Skeletal muscle tissue (tissue), 4 donors: ENCODE measurements around the gene CADPS. TPM values are rescaled to one million over a fixed set of nuclear protein-coding genes. Genes with fewer than 3 reads are reported as not detected.

Experiments
- H3K27ac ChIP-seq: one replicate; pipeline ENCODE4 v1.7.0; 2013; ENCODE audit warnings: mild to moderate bottlenecking, low read depth, low read length, inconsistent platforms
- H3K27me3 ChIP-seq, 3 donors: one replicate each; pipeline ENCODE4 v1.7.0; 2013; ENCODE audit warnings: low read length in 3 of 3; ENCODE audit not compliant: control insufficient read depth in 3 of 3, insufficient read depth in 3 of 3
- H3K36me3 ChIP-seq, 3 donors: one replicate each; pipeline ENCODE4 v1.7.0; 2013; ENCODE audit warnings: low read length in 3 of 3; ENCODE audit not compliant: control insufficient read depth in 3 of 3, insufficient read depth in 3 of 3
- H3K4me1 ChIP-seq, 3 donors: one replicate each; pipeline ENCODE4 v1.7.0; 2013; ENCODE audit warnings: low read length in 3 of 3, mild to moderate bottlenecking in 3 of 3; ENCODE audit not compliant: control insufficient read depth in 3 of 3, insufficient read depth in 3 of 3
- H3K4me3 ChIP-seq, 3 donors: one replicate each; pipeline ENCODE4 v1.7.0; 2013; ENCODE audit warnings: low read length in 3 of 3
- H3K9ac ChIP-seq, 3 donors: one replicate each; pipeline ENCODE4 v1.7.0; 2013; ENCODE audit warnings: low read length in 3 of 3, mild to moderate bottlenecking in 3 of 3, moderate library complexity in 2 of 3, low read depth in 1 of 3
- H3K9me3 ChIP-seq, 3 donors: one replicate each; pipeline ENCODE4 v1.7.0; 2013; ENCODE audit warnings: low read length in 3 of 3; ENCODE audit not compliant: control insufficient read depth in 3 of 3
- total RNA-seq: library from RNA; depleted of rRNA; stranded (reverse); fragments of >200 nt; gene quantifications from one replicate; pipeline ENCODE4 v1.2.3, GENCODE V29; 2014
- donor health status: Osteomylitis.

Gene CADPS
- total RNA-seq, 1 donor from 2014 or later = 1.0 TPM

DNA sequence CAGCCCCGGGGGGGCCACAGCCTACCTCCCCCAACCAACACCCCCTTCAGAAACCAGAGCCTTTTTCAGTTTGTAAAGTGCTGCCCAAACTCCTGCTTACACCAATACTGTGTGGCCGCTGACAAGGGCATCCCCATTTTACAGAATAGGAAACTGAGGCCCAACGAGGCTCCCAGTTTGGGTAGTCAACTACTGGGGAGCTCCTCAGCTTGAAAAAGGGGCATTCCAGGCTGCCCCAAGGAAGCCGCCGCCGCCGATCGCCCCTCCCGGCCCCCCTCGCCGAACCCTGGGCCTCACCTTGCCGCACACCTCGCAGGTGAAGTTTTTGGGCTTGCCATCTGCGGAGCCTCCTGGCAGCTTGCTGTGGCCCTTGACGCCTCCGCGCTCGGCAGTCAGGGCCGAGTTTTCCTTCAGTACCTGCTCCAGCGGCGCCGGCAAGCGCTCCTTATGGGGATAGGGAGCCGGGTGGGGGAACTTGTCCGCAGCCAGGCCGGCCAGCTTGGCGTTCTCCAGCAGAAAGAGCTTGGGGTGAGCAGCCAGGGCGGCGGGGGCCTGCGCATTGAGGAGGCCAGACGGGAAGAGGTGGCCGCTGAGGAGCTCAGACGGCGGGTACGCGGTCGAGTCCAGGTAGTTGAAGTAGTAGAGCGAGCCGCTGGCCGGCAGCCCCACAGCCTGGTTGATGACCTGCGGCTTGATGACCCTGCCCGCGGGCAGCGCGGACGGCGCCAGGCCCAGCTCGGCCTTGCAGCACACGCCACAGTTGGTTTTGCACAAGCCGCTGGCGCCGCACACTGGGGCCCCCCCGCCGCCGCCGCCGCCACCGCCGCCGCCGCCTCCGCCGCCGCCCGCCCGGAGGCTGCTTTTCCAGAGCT is 503.3 kb downstream of the CADPS start:
- Histone ChIP-seq H3K9ac (no peak overlapping the region), H3K27ac (no peak overlapping the region), H3K4me3 (peak overlapping the region in 2 of 3 donors; percentile 29 to 36), H3K4me1 (peaks cover 18 to 40% (median 37%) of the 10 kb centered on the region in 3 donors), H3K36me3 (no peaks in the 10 kb centered on the region), H3K9me3 (no peaks in the 10 kb centered on the region), H3K27me3 (peaks cover 88 to 97% (median 94%) of the 10 kb centered on the region in 3 donors)

DNA sequence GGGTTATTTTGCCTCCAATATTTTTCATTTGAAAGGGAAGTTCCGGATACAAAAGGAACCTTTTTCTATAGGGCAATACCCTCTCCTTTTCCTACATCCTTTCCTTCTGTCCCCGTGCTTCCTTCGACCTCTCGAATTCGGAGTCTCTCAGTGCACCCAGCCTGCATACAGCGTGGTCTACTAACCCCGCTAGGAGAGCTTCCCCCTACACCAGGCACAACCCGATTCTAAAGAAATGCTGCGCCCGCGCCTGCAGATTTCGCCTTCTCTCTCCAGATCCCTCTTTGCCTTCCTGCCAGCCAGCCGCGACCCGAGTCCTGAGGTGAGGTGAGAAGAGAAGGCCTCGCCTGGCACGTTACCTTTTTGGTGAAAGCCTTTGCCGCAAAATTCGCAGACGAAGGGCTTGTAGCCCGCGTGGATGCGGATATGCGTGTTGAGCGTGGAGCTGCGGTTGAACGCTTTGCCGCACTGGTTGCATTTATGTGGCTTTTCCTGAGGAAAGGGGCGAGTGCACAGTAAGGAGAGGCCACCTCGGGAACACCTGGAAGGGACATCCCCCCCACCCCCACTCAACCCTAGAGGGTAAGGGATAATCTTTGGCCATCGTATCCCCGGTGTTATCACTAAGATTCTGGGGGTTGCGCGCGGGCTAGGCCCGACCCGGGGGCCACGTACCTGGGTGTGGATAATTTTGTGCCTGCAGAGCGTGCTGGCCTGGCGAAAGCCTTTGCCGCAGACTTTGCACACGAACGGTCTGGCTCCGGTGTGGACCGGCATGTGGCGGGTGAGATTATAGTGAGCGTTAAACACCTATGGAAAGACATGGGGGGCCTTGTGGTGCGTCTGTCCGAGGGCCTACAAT is 504.1 kb downstream of the CADPS start:
- H3K4me3 ChIP-seq = peak overlapping the region in 1 of 3 donors; percentile 22
- no peak overlapping the region for H3K27ac ChIP-seq
- H3K36me3 ChIP-seq = no peaks in the 10 kb centered on the region
- peaks cover 87 to 94% (median 93%) of the 10 kb centered on the region in 3 donors for H3K27me3 ChIP-seq
- no peaks in the 10 kb centered on the region for H3K9me3 ChIP-seq
- peaks cover 18 to 40% (median 37%) of the 10 kb centered on the region in 3 donors for H3K4me1 ChIP-seq
- no peak overlapping the region for H3K9ac ChIP-seq

DNA sequence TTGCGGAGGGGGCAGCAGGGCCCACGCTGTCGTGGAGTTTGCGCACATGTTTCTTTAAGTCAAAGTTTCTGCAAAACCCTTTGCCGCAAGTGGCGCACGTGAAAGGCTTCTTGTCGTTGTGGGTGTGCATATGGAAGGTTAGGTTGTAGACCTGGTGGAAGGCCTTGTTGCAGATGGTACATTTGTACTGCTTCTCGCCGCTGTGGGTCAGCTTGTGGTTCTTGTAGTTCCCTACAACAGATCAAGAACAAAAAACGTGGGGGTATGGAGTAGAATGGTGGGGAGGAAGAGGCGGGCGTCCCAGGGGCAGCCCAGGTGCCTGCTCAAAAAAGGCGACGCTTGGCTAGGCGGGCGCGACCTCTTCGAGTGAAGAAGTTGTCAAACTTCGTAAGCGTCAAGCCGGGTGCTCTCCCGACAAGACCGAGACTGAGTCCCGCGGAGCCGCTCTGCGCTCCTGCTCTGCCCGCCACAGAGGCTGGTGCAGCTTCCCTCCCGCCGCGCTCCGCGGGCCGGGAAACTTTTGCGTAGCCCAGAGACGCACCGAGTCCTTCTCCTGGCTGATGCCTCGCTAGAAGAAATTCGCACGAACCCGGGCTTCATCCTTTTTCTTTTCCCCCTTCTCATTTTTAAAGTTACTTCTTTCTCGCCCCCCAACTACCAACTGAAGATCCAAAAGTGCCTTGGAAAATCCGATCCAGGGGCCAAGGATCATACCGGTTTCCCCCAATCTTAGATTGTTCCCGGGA is 504.9 kb downstream of the CADPS start:
- no peak overlapping the region for H3K4me3 ChIP-seq
- no peaks in the 10 kb centered on the region for H3K36me3 ChIP-seq
- H3K4me1 ChIP-seq = peaks cover 18 to 40% (median 37%) of the 10 kb centered on the region in 3 donors

DNA sequence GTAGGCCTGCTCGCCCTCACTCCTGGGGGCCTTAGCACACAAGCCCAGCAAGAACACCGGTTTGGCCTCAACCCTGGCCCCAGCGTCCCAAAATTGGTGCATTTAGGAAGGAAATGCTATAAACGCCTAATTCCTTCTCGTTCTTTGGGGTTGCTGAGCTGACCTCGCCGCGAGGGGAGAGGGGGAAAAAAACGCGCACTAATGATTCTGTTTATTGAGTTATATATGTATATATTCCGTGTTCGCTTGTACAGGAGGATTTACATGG is 505.8 kb downstream of the CADPS start:
- H3K27ac ChIP-seq = no peak overlapping the region
- H3K9me3 ChIP-seq = no peaks in the 10 kb centered on the region
- peak overlapping the region; percentile 51 to 60 (median 58) for H3K4me3 ChIP-seq
- peaks cover 14 to 37% (median 34%) of the 10 kb centered on the region in 3 donors for H3K4me1 ChIP-seq
- H3K9ac ChIP-seq = no peak overlapping the region
- peaks cover 72 to 83% (median 76%) of the 10 kb centered on the region in 3 donors for H3K27me3 ChIP-seq
- H3K36me3 ChIP-seq = no peaks in the 10 kb centered on the region

More for the DNA sequence above, 504.9 kb downstream of the CADPS start:
- H3K27ac ChIP-seq = no peak overlapping the region
- no peak overlapping the region for H3K9ac ChIP-seq
- no peaks in the 10 kb centered on the region for H3K9me3 ChIP-seq
- H3K27me3 ChIP-seq = peaks cover 81 to 87% (median 85%) of the 10 kb centered on the region in 3 donors

DNA sequence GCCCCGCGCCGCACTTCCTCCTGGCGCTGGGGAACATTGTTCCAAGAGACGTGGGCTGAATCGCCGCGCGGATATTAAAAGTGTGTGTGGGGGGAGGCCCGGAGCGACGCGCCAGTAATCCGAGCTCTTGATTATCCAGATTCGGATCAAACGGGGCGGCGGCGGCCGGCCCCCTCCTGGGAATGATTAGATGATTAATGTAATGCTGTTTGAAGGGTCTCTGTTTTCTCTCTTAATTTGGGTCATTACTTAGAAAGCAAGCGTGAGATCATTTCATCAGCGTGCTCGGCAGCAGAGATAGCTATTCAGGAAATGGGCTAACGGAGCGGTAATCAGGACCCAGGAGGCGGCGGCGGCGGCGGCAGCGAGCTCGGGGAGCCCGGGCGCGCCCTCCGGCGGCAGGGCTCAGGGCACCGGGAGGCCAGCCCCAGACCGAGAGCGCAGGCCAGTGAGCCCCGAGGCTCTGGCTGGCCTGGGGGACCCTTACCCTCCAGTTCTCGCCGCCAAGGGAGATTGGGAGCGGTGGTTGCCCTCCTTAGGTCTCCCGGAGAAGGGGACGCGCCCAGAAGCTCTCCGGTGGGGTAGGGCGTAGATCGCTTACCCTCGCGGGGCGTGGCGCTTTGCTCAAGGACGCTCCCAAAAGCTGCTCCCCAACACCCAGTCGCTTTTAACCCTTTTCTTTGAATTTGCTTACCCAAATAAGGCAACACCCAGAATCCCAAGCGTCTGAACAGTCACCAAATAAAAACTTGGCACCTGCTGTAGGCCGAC is 506.3 kb downstream of the CADPS start:
- Histone ChIP-seq H3K36me3 (no peaks in the 10 kb centered on the region), H3K27me3 (peaks cover 67 to 78% (median 71%) of the 10 kb centered on the region in 3 donors), H3K9ac (no peak overlapping the region), H3K4me1 (peaks cover 9 to 33% (median 33%) of the 10 kb centered on the region in 3 donors), H3K27ac (no peak overlapping the region), H3K9me3 (no peaks in the 10 kb centered on the region), H3K4me3 (peak overlapping the region; percentile 51 to 60 (median 58))

DNA sequence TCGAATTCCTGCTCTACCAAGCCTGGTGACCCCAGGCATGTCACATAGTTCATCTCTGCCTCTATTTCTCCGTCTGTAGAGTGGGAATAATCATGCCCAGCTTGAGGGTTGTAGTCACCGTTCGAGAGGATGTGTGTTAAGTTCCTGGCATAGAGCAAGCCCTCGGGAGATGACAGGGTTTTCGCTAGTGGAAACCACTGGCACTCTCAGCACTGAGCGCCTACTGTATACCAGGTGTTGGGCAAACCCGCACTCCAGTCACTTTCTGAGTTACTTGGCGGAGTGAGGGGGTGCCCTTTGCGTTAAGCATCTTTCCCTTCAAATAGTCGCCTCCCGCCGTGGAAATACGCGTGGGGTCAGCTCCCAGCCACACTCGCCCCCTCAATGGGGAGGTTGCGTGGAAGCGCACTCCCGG is 506.9 kb downstream of the CADPS start:
- no peak overlapping the region for H3K27ac ChIP-seq
- no peaks in the 10 kb centered on the region for H3K9me3 ChIP-seq
- no peak overlapping the region for H3K4me3 ChIP-seq
- no peak overlapping the region for H3K9ac ChIP-seq
- H3K36me3 ChIP-seq = no peaks in the 10 kb centered on the region
- peaks cover 7 to 33% (median 29%) of the 10 kb centered on the region in 3 donors for H3K4me1 ChIP-seq
- peaks cover 63 to 72% (median 66%) of the 10 kb centered on the region in 3 donors for H3K27me3 ChIP-seq

DNA sequence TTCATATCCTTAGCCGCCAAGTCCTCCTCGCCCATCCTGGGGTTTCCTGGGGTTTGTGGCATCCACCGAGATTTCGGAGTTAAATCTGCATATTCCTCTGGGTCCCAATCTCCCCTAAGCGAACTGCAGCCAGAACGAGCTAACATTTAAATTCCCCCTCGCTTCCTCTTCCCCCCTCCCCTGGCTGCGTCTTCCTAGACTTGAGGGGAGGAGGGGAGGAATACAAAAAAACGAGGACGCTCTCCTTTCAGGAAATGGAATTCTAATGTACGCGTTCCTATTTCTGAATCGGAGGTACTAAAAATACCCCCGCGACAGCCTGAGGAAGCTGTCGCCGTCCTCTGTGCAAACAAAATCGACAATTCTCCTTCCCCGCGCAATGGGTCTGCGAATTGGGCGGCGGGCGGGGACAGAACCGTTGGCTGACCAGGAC is 507.4 kb downstream of the CADPS start:
- no peaks in the 10 kb centered on the region for H3K36me3 ChIP-seq
- peaks cover 66 to 71% (median 67%) of the 10 kb centered on the region in 3 donors for H3K27me3 ChIP-seq
- no peaks in the 10 kb centered on the region for H3K9me3 ChIP-seq
- no peak overlapping the region for H3K9ac ChIP-seq
- H3K4me1 ChIP-seq = peaks cover 7 to 30% (median 29%) of the 10 kb centered on the region in 3 donors
- no peak overlapping the region for H3K27ac ChIP-seq
- H3K4me3 ChIP-seq = no peak overlapping the region

DNA sequence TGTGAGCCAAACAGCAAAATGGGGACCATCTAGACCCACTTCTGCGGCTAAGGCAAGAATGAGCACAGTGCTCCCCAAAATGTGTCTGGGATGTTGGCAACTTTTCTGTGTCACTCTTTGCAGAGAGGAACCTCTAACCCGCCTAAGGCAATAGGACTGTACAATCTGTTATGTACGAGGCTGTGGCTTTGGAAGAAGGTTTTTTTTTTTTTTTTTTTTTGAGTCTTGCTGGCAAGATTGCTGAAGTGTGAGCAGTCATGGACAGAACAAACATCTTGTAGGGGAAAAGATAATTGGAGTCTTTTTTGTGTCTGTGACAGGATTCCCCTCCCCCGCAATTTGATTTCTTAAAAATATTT is 509.1 kb downstream of the CADPS start:
- Histone ChIP-seq H3K9me3 (no peaks in the 10 kb centered on the region), H3K4me3 (no peak overlapping the region), H3K27ac (no peak overlapping the region), H3K36me3 (no peaks in the 10 kb centered on the region), H3K27me3 (peaks cover 52 to 59% (median 52%) of the 10 kb centered on the region in 3 donors), H3K4me1 (peaks cover 7 to 25% (median 17%) of the 10 kb centered on the region in 3 donors), H3K9ac (no peak overlapping the region)
